Panc1 (cell line): ENCODE measurements around the gene DYNLT1.

Experiments used
- POLR2AphosphoS5 ChIP-seq: IDR thresholded peaks from 2 replicates; pipeline ENCODE4 v1.6.1; 2012; ENCODE audit warnings: mild to moderate bottlenecking, low read depth, low read length, moderate library complexity
- TCF7L2 ChIP-seq: IDR thresholded peaks from 2 replicates; pipeline ENCODE4 v1.6.1; 2011; ENCODE audit warnings: mild to moderate bottlenecking, low read depth, low read length, inconsistent platforms
- TF ChIP-seq, protein P1 (sequence below): fragments of 450-650 bp; IDR thresholded peaks from 2 replicates; pipeline ENCODE4 v1.5.1; 2017; ENCODE audit warnings: mild to moderate bottlenecking

DNA sequence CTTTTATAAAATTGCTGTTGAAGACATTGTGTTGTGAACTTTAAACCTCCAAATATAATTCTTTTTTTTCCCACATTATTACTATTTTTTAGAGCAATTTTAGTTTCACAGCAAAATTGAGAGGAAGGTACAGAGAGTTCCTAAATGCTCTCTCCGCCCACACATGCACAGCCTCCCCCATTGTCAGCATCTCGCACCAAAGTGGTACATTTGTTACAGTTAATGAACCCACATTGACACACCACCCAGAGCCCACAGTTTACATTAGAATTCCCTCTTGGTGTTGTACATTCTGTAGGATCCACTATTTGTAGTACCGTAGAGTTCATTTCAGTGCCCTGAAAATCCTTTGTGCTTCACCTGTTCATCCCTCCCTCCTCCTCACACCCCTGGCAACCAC, 50.9 kb downstream of the DYNLT1 start:
- TF ChIP-seq POLR2AphosphoS5 (no peak), TCF7L2 (no peak)
- TF ChIP-seq, protein P1, sequence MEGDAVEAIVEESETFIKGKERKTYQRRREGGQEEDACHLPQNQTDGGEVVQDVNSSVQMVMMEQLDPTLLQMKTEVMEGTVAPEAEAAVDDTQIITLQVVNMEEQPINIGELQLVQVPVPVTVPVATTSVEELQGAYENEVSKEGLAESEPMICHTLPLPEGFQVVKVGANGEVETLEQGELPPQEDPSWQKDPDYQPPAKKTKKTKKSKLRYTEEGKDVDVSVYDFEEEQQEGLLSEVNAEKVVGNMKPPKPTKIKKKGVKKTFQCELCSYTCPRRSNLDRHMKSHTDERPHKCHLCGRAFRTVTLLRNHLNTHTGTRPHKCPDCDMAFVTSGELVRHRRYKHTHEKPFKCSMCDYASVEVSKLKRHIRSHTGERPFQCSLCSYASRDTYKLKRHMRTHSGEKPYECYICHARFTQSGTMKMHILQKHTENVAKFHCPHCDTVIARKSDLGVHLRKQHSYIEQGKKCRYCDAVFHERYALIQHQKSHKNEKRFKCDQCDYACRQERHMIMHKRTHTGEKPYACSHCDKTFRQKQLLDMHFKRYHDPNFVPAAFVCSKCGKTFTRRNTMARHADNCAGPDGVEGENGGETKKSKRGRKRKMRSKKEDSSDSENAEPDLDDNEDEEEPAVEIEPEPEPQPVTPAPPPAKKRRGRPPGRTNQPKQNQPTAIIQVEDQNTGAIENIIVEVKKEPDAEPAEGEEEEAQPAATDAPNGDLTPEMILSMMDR = no peak
